Measurements from ENCODE around the gene CDHR2.

Gene CDHR2

GRCh38 chr5:176614805-176615478, 65.8 kb downstream of the CDHR2 start:
- DNase-seq, result no peak
- no peaks in the 10 kb centered on the region for H3K36me3 ChIP-seq (ENCODE audit: control insufficient read depth, insufficient read depth, low read length)
- H3K27ac ChIP-seq (ENCODE audit: insufficient read depth, low read length, poor library complexity, severe bottlenecking), result no peak overlapping the region
- peaks cover 16% of the 10 kb centered on the region for H3K4me1 ChIP-seq (ENCODE audit: control insufficient read depth, insufficient read depth, low read length, poor library complexity, severe bottlenecking)
- no peaks in the 10 kb centered on the region for H3K9me3 ChIP-seq (ENCODE audit: control insufficient read depth, low read length)
- peaks cover 29% of the 10 kb centered on the region for H3K27me3 ChIP-seq (replicated peaks; ENCODE audit: control insufficient read depth, insufficient read depth, low read length, poor library complexity, severe bottlenecking)
- no peak overlapping the region for H3K4me3 ChIP-seq (ENCODE audit: insufficient read depth, low read depth, low read length, poor library complexity, severe bottlenecking)

GRCh38 chr5:176616511-176616910, 67.4 kb downstream of the CDHR2 start:
- no peak for DNase-seq
- Histone ChIP-seq H3K36me3 (ENCODE audit: control insufficient read depth, insufficient read depth, low read length) (no peaks in the 10 kb centered on the region), H3K27ac (ENCODE audit: insufficient read depth, low read length, poor library complexity, severe bottlenecking) (no peak overlapping the region), H3K27me3 (replicated peaks; ENCODE audit: control insufficient read depth, insufficient read depth, low read length, poor library complexity, severe bottlenecking) (peaks cover 40% of the 10 kb centered on the region), H3K4me1 (ENCODE audit: control insufficient read depth, insufficient read depth, low read length, poor library complexity, severe bottlenecking) (peaks cover 21% of the 10 kb centered on the region), H3K9me3 (ENCODE audit: control insufficient read depth, low read length) (no peaks in the 10 kb centered on the region), H3K4me3 (ENCODE audit: insufficient read depth, low read depth, low read length, poor library complexity, severe bottlenecking) (no peak overlapping the region)

GRCh38 chr5:176618783-176619182, 69.6 kb downstream of the CDHR2 start:
- no peak overlapping the region for H3K27ac ChIP-seq (ENCODE audit: insufficient read depth, low read length, poor library complexity, severe bottlenecking)
- no peaks in the 10 kb centered on the region for H3K9me3 ChIP-seq (ENCODE audit: control insufficient read depth, low read length)
- no peak for DNase-seq
- peaks cover 40% of the 10 kb centered on the region for H3K27me3 ChIP-seq (replicated peaks; ENCODE audit: control insufficient read depth, insufficient read depth, low read length, poor library complexity, severe bottlenecking)
- H3K36me3 ChIP-seq (ENCODE audit: control insufficient read depth, insufficient read depth, low read length), result no peaks in the 10 kb centered on the region
- H3K4me3 ChIP-seq (ENCODE audit: insufficient read depth, low read depth, low read length, poor library complexity, severe bottlenecking), result peak overlapping the region; percentile 17
- peaks cover 21% of the 10 kb centered on the region for H3K4me1 ChIP-seq (ENCODE audit: control insufficient read depth, insufficient read depth, low read length, poor library complexity, severe bottlenecking)

GRCh38 chr5:176619203-176619568, 70.0 kb downstream of the CDHR2 start:
- Histone ChIP-seq H3K36me3 (ENCODE audit: control insufficient read depth, insufficient read depth, low read length) (no peaks in the 10 kb centered on the region), H3K9me3 (ENCODE audit: control insufficient read depth, low read length) (no peaks in the 10 kb centered on the region), H3K4me1 (ENCODE audit: control insufficient read depth, insufficient read depth, low read length, poor library complexity, severe bottlenecking) (peaks cover 21% of the 10 kb centered on the region), H3K27ac (ENCODE audit: insufficient read depth, low read length, poor library complexity, severe bottlenecking) (no peak overlapping the region), H3K27me3 (replicated peaks; ENCODE audit: control insufficient read depth, insufficient read depth, low read length, poor library complexity, severe bottlenecking) (peaks cover 40% of the 10 kb centered on the region), H3K4me3 (ENCODE audit: insufficient read depth, low read depth, low read length, poor library complexity, severe bottlenecking) (peak overlapping the region; percentile 17)
- peak; percentile 54 to 61 (median 55) for DNase-seq

- no peak overlapping the region for H3K4me3 ChIP-seq (ENCODE audit: insufficient read depth, low read depth, low read length, poor library complexity, severe bottlenecking)
- H3K27me3 ChIP-seq (replicated peaks; ENCODE audit: control insufficient read depth, insufficient read depth, low read length, poor library complexity, severe bottlenecking), result peaks cover 40% of the 10 kb centered on the region
- H3K9me3 ChIP-seq (ENCODE audit: control insufficient read depth, low read length), result no peaks in the 10 kb centered on the region
- no peaks in the 10 kb centered on the region for H3K36me3 ChIP-seq (ENCODE audit: control insufficient read depth, insufficient read depth, low read length)
- no peak for DNase-seq
- H3K4me1 ChIP-seq (ENCODE audit: control insufficient read depth, insufficient read depth, low read length, poor library complexity, severe bottlenecking), result peaks cover 21% of the 10 kb centered on the region
- no peak overlapping the region for H3K27ac ChIP-seq (ENCODE audit: insufficient read depth, low read length, poor library complexity, severe bottlenecking)
These were observed 70.6 kb downstream of the CDHR2 start for GRCh38 chr5:176619569-176620332.

GRCh38 chr5:176620333-176620981, 71.3 kb downstream of the CDHR2 start:
- peaks cover 40% of the 10 kb centered on the region for H3K27me3 ChIP-seq (replicated peaks; ENCODE audit: control insufficient read depth, insufficient read depth, low read length, poor library complexity, severe bottlenecking)
- peaks cover 21% of the 10 kb centered on the region for H3K4me1 ChIP-seq (ENCODE audit: control insufficient read depth, insufficient read depth, low read length, poor library complexity, severe bottlenecking)
- H3K9me3 ChIP-seq (ENCODE audit: control insufficient read depth, low read length), result no peaks in the 10 kb centered on the region
- no peak overlapping the region for H3K27ac ChIP-seq (ENCODE audit: insufficient read depth, low read length, poor library complexity, severe bottlenecking)
- no peaks in the 10 kb centered on the region for H3K36me3 ChIP-seq (ENCODE audit: control insufficient read depth, insufficient read depth, low read length)
- no peak overlapping the region for H3K4me3 ChIP-seq (ENCODE audit: insufficient read depth, low read depth, low read length, poor library complexity, severe bottlenecking)
- DNase-seq, result no peak

GRCh38 chr5:176621661-176622079, 72.5 kb downstream of the CDHR2 start:
- no peak overlapping the region for H3K27ac ChIP-seq (ENCODE audit: insufficient read depth, low read length, poor library complexity, severe bottlenecking)
- no peaks in the 10 kb centered on the region for H3K36me3 ChIP-seq (ENCODE audit: control insufficient read depth, insufficient read depth, low read length)
- H3K9me3 ChIP-seq (ENCODE audit: control insufficient read depth, low read length), result no peaks in the 10 kb centered on the region
- no peak overlapping the region for H3K4me3 ChIP-seq (ENCODE audit: insufficient read depth, low read depth, low read length, poor library complexity, severe bottlenecking)
- DNase-seq, result no peak
- peaks cover 21% of the 10 kb centered on the region for H3K4me1 ChIP-seq (ENCODE audit: control insufficient read depth, insufficient read depth, low read length, poor library complexity, severe bottlenecking)
- peaks cover 37% of the 10 kb centered on the region for H3K27me3 ChIP-seq (replicated peaks; ENCODE audit: control insufficient read depth, insufficient read depth, low read length, poor library complexity, severe bottlenecking)

GRCh38 chr5:176624142-176624541, 75.0 kb downstream of the CDHR2 start:
- Histone ChIP-seq H3K36me3 (ENCODE audit: control insufficient read depth, insufficient read depth, low read length) (no peaks in the 10 kb centered on the region), H3K27me3 (replicated peaks; ENCODE audit: control insufficient read depth, insufficient read depth, low read length, poor library complexity, severe bottlenecking) (peaks cover 29% of the 10 kb centered on the region), H3K4me1 (ENCODE audit: control insufficient read depth, insufficient read depth, low read length, poor library complexity, severe bottlenecking) (peaks cover 16% of the 10 kb centered on the region), H3K9me3 (ENCODE audit: control insufficient read depth, low read length) (no peaks in the 10 kb centered on the region), H3K27ac (ENCODE audit: insufficient read depth, low read length, poor library complexity, severe bottlenecking) (no peak overlapping the region), H3K4me3 (ENCODE audit: insufficient read depth, low read depth, low read length, poor library complexity, severe bottlenecking) (no peak overlapping the region)
- no peak for DNase-seq

- no peaks in the 10 kb centered on the region for H3K9me3 ChIP-seq (ENCODE audit: control insufficient read depth, low read length)
- no peak overlapping the region for H3K4me3 ChIP-seq (ENCODE audit: insufficient read depth, low read depth, low read length, poor library complexity, severe bottlenecking)
- no peaks in the 10 kb centered on the region for H3K36me3 ChIP-seq (ENCODE audit: control insufficient read depth, insufficient read depth, low read length)
- DNase-seq, result no peak
- no peak overlapping the region for H3K27ac ChIP-seq (ENCODE audit: insufficient read depth, low read length, poor library complexity, severe bottlenecking)
- peaks cover 29% of the 10 kb centered on the region for H3K27me3 ChIP-seq (replicated peaks; ENCODE audit: control insufficient read depth, insufficient read depth, low read length, poor library complexity, severe bottlenecking)
- peaks cover 15% of the 10 kb centered on the region for H3K4me1 ChIP-seq (ENCODE audit: control insufficient read depth, insufficient read depth, low read length, poor library complexity, severe bottlenecking)
These were observed 75.8 kb downstream of the CDHR2 start for GRCh38 chr5:176624938-176625337.

- Histone ChIP-seq H3K36me3 (ENCODE audit: control insufficient read depth, insufficient read depth, low read length) (no peaks in the 10 kb centered on the region), H3K4me3 (ENCODE audit: insufficient read depth, low read depth, low read length, poor library complexity, severe bottlenecking) (no peak overlapping the region), H3K27ac (ENCODE audit: insufficient read depth, low read length, poor library complexity, severe bottlenecking) (no peak overlapping the region), H3K9me3 (ENCODE audit: control insufficient read depth, low read length) (no peaks in the 10 kb centered on the region), H3K4me1 (ENCODE audit: control insufficient read depth, insufficient read depth, low read length, poor library complexity, severe bottlenecking) (peaks cover 12% of the 10 kb centered on the region), H3K27me3 (replicated peaks; ENCODE audit: control insufficient read depth, insufficient read depth, low read length, poor library complexity, severe bottlenecking) (peaks cover 26% of the 10 kb centered on the region)
- no peak for DNase-seq
These were observed 76.4 kb downstream of the CDHR2 start for GRCh38 chr5:176625512-176625911.

All from effector memory CD4-positive, alpha-beta T cell (primary cell).